ENCODE results near the gene PTPRG. TPM values are rescaled to one million over a fixed set of nuclear protein-coding genes. Genes with fewer than 3 reads are reported as not detected.
"Not testable (repeated sequence)": the region's sequence is repeated elsewhere in the genome, so short reads cannot be mapped to it uniquely, and the experiment has no call there.

The PTPRG gene
- total RNA-seq, 1 donor from 2014 or later = 4.2 TPM

GRCh38 chr3:61734749-61735686, 173.6 kb downstream of the PTPRG start:
- no peaks in the 10 kb centered on the region for H3K9me3 Mint-ChIP-seq
- no peaks in the 10 kb centered on the region for H3K36me3 Mint-ChIP-seq (ENCODE audit: low read depth)
- no peak overlapping the region for H3K4me3 Mint-ChIP-seq

GRCh38 chr3:61736506-61736905, 175.1 kb downstream of the PTPRG start:
- no peaks in the 10 kb centered on the region for H3K4me1 Mint-ChIP-seq
- DNase-seq = no peak
- no peak overlapping the region for H3K4me3 Mint-ChIP-seq
- intact Hi-C loops (cut with micrococcal nuclease) = no loop called here
- peaks cover 1% of the 10 kb centered on the region for H3K27me3 Mint-ChIP-seq
- no peaks in the 10 kb centered on the region for H3K36me3 Mint-ChIP-seq (ENCODE audit: low read depth)
- H3K27ac Mint-ChIP-seq = no peak overlapping the region
- H3K9me3 Mint-ChIP-seq = no peaks in the 10 kb centered on the region

More at GRCh38 chr3:61734749-61735686, 173.6 kb downstream of the PTPRG start:
- no peaks in the 10 kb centered on the region for H3K27me3 Mint-ChIP-seq
- no peaks in the 10 kb centered on the region for H3K4me1 Mint-ChIP-seq
- no peak for DNase-seq
- intact Hi-C loops (cut with micrococcal nuclease) = no loop called here
- no peak overlapping the region for H3K27ac Mint-ChIP-seq

GRCh38 chr3:61739640-61740039, 178.3 kb downstream of the PTPRG start:
- DNase-seq = no peak
- Mint-ChIP-seq H3K27ac (no peak overlapping the region), H3K27me3 (peaks cover 1% of the 10 kb centered on the region), H3K4me1 (no peaks in the 10 kb centered on the region), H3K36me3 (ENCODE audit: low read depth) (no peaks in the 10 kb centered on the region), H3K4me3 (no peak overlapping the region), H3K9me3 (no peaks in the 10 kb centered on the region)
- intact Hi-C loops (cut with micrococcal nuclease) = no loop called here

GRCh38 chr3:61740494-61740893, 179.1 kb downstream of the PTPRG start:
- Mint-ChIP-seq H3K9me3 (no peaks in the 10 kb centered on the region), H3K27me3 (peaks cover 1% of the 10 kb centered on the region), H3K36me3 (ENCODE audit: low read depth) (no peaks in the 10 kb centered on the region), H3K4me3 (no peak overlapping the region), H3K27ac (no peak overlapping the region), H3K4me1 (no peaks in the 10 kb centered on the region)
- DNase-seq = no peak
- intact Hi-C loops (cut with micrococcal nuclease) = no loop called here

- no peaks in the 10 kb centered on the region for H3K9me3 Mint-ChIP-seq
- H3K27me3 Mint-ChIP-seq = peaks cover 1% of the 10 kb centered on the region
- no peak overlapping the region for H3K27ac Mint-ChIP-seq
- no peaks in the 10 kb centered on the region for H3K4me1 Mint-ChIP-seq
- no peaks in the 10 kb centered on the region for H3K36me3 Mint-ChIP-seq (ENCODE audit: low read depth)
- H3K4me3 Mint-ChIP-seq = no peak overlapping the region
- intact Hi-C loops (cut with micrococcal nuclease) = no loop called here
- DNase-seq = no peak
Measured at GRCh38 chr3:61741551-61741950, 180.2 kb downstream of the PTPRG start.

GRCh38 chr3:61742006-61742405, 180.6 kb downstream of the PTPRG start:
- Mint-ChIP-seq H3K4me1 (no peaks in the 10 kb centered on the region), H3K36me3 (ENCODE audit: low read depth) (no peaks in the 10 kb centered on the region), H3K4me3 (no peak overlapping the region), H3K27ac (no peak overlapping the region), H3K9me3 (no peaks in the 10 kb centered on the region), H3K27me3 (peaks cover 1% of the 10 kb centered on the region)
- intact Hi-C loops (cut with micrococcal nuclease) = no loop called here
- DNase-seq = no peak

GRCh38 chr3:61743067-61743466, 181.7 kb downstream of the PTPRG start:
- Mint-ChIP-seq H3K27me3 (peaks cover 1% of the 10 kb centered on the region), H3K9me3 (no peaks in the 10 kb centered on the region), H3K36me3 (ENCODE audit: low read depth) (no peaks in the 10 kb centered on the region), H3K4me3 (no peak overlapping the region), H3K27ac (no peak overlapping the region), H3K4me1 (no peaks in the 10 kb centered on the region)
- intact Hi-C loops (cut with micrococcal nuclease) = no loop called here
- DNase-seq = no peak

GRCh38 chr3:61743686-61744242, 182.4 kb downstream of the PTPRG start:
- Mint-ChIP-seq H3K36me3 (ENCODE audit: low read depth) (no peaks in the 10 kb centered on the region), H3K4me1 (no peaks in the 10 kb centered on the region), H3K27me3 (peaks cover 1% of the 10 kb centered on the region), H3K9me3 (no peaks in the 10 kb centered on the region), H3K27ac (no peak overlapping the region), H3K4me3 (no peak overlapping the region)
- no peak for DNase-seq
- intact Hi-C loops (cut with micrococcal nuclease) = no loop called here

- no peak overlapping the region for H3K27ac Mint-ChIP-seq
- DNase-seq = no peak
- no peaks in the 10 kb centered on the region for H3K36me3 Mint-ChIP-seq (ENCODE audit: low read depth)
- H3K4me3 Mint-ChIP-seq = no peak overlapping the region
- intact Hi-C loops (cut with micrococcal nuclease) = no loop called here
- no peaks in the 10 kb centered on the region for H3K27me3 Mint-ChIP-seq
- H3K9me3 Mint-ChIP-seq = no peaks in the 10 kb centered on the region
- H3K4me1 Mint-ChIP-seq = no peaks in the 10 kb centered on the region
Measured at GRCh38 chr3:61748288-61748687, 186.9 kb downstream of the PTPRG start.

- H3K4me3 Mint-ChIP-seq = no peak overlapping the region
- DNase-seq = no peak
- no peaks in the 10 kb centered on the region for H3K4me1 Mint-ChIP-seq
- H3K27me3 Mint-ChIP-seq = no peaks in the 10 kb centered on the region
- H3K9me3 Mint-ChIP-seq = no peaks in the 10 kb centered on the region
- intact Hi-C loops (cut with micrococcal nuclease) = no loop called here
- H3K36me3 Mint-ChIP-seq (ENCODE audit: low read depth) = no peaks in the 10 kb centered on the region
- no peak overlapping the region for H3K27ac Mint-ChIP-seq
Measured at GRCh38 chr3:61750766-61751165, 189.4 kb downstream of the PTPRG start.

- DNase-seq = no peak
- intact Hi-C loops (cut with micrococcal nuclease) = no loop called here
- peaks cover 2% of the 10 kb centered on the region for H3K27me3 Mint-ChIP-seq
- no peak overlapping the region for H3K4me3 Mint-ChIP-seq
- no peaks in the 10 kb centered on the region for H3K4me1 Mint-ChIP-seq
- no peak overlapping the region for H3K27ac Mint-ChIP-seq
- no peaks in the 10 kb centered on the region for H3K9me3 Mint-ChIP-seq
- no peaks in the 10 kb centered on the region for H3K36me3 Mint-ChIP-seq (ENCODE audit: low read depth)
Measured at GRCh38 chr3:61758839-61759238, 197.5 kb downstream of the PTPRG start.

GRCh38 chr3:61760783-61761182, 199.4 kb downstream of the PTPRG start:
- H3K36me3 Mint-ChIP-seq (ENCODE audit: low read depth); H3K27me3 Mint-ChIP-seq; H3K27ac Mint-ChIP-seq; H3K4me1 Mint-ChIP-seq; DNase-seq; H3K9me3 Mint-ChIP-seq; intact Hi-C loops (cut with micrococcal nuclease); H3K4me3 Mint-ChIP-seq: not testable (repeated sequence)

- Mint-ChIP-seq H3K4me3 (no peak overlapping the region), H3K9me3 (no peaks in the 10 kb centered on the region), H3K4me1 (no peaks in the 10 kb centered on the region), H3K36me3 (ENCODE audit: low read depth) (no peaks in the 10 kb centered on the region), H3K27ac (no peak overlapping the region), H3K27me3 (no peaks in the 10 kb centered on the region)
- DNase-seq = no peak
- intact Hi-C loops (cut with micrococcal nuclease) = no loop called here
Measured at GRCh38 chr3:61761694-61762430, 200.5 kb downstream of the PTPRG start.

All from activated CD4-positive, alpha-beta T cell treated with anti-CD3 and anti-CD28 coated beads, Interleukin-2, amount 10 ng/mL, durations not matched to agents 24 days and 14 days (primary cell).